22Rv1 (cell line): Measurements from ENCODE around the gene PARP3.

ENCODE experiments used
- H3K27ac ChIP-seq: fragments of 450-650 bp; 2 replicates; pipeline ENCODE4 v1.5.1; 2017
- ZFX ChIP-seq: fragments of 450-650 bp; IDR thresholded peaks from 2 replicates; pipeline ENCODE4 v1.6.1; 2017; ENCODE audit warnings: antibody characterized with exemption, borderline replicate concordance
- TF ChIP-seq, protein P1 (sequence below): fragments of 450-650 bp; IDR thresholded peaks from 2 replicates; pipeline ENCODE4 v1.5.1; 2017; ENCODE audit warnings: mild to moderate bottlenecking

Gene PARP3

DNA sequence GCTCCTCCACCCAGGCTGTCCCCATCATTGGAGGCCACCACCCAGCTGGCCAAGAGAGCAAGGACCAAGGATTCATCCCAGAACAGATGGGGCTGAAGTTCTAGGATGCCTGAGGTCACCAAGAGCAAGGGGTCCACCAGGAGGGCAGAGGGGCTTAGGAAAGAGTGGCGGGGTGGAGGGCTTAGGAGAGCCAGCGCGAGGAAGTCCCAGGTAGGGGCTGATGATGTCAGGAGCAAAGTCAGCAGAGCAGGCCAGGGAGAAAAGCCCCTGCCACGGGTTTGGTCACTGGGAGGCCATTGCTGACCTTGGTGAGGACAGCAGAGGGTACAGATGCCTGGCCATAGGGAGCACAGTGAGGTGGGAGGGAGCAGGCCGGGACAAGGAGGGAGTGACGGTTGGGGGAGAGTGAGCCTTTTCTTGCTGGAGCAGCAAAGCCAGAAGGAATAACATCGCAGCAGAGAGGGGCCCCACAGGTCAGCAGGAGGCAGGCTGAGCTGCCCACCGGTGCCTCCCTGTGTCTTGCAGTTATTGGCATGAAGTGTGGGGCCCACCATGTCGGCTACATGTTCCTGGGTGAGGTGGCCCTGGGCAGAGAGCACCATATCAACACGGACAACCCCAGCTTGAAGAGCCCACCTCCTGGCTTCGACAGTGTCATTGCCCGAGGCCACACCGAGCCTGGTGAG lies 5.2 kb downstream of the PARP3 start:
- no peak overlapping the region for H3K27ac ChIP-seq

DNA sequence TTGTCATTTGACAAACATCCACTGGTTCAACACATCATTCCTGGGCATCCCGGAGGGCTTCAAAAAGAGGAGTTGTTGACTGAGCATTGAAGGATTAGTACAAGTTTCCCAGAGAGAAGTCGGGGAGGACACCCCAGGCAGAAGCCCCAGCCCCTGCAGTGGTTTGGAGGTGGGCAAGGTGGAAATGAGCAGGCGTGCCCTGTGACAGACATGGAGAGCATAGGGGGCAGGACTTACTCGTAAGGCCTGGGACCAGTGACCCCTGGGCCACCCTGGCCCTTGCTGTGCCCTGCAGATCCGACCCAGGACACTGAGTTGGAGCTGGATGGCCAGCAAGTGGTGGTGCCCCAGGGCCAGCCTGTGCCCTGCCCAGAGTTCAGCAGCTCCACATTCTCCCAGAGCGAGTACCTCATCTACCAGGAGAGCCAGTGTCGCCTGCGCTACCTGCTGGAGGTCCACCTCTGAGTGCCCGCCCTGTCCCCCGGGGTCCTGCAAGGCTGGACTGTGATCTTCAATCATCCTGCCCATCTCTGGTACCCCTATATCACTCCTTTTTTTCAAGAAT lies 5.9 kb downstream of the PARP3 start:
- H3K27ac ChIP-seq: no peak overlapping the region
- TF ChIP-seq, protein P1, sequence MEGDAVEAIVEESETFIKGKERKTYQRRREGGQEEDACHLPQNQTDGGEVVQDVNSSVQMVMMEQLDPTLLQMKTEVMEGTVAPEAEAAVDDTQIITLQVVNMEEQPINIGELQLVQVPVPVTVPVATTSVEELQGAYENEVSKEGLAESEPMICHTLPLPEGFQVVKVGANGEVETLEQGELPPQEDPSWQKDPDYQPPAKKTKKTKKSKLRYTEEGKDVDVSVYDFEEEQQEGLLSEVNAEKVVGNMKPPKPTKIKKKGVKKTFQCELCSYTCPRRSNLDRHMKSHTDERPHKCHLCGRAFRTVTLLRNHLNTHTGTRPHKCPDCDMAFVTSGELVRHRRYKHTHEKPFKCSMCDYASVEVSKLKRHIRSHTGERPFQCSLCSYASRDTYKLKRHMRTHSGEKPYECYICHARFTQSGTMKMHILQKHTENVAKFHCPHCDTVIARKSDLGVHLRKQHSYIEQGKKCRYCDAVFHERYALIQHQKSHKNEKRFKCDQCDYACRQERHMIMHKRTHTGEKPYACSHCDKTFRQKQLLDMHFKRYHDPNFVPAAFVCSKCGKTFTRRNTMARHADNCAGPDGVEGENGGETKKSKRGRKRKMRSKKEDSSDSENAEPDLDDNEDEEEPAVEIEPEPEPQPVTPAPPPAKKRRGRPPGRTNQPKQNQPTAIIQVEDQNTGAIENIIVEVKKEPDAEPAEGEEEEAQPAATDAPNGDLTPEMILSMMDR: no peak
- no peak for TF ChIP-seq ZFX

More for the DNA sequence above, 5.2 kb downstream of the PARP3 start:
- TF ChIP-seq ZFX: no peak
- TF ChIP-seq, protein P1: no peak

DNA sequence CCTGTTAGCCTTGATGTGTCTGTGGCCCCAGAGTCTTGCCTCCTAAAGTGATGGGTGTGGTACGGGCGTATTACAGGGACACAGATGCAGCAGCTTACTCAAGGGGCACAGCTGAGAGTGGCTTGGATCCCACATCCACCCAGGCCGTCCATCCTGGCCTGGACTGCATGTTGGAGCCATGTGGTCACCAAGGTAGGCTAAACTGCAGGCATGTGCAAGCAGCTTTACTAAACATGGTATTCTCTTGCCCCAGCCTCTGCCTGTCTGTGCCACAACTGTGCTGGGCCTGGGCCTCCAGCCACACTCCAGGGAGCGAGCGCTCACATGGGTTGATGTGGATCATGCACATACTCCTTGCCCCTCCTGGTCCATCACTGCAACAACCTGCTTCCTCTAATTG lies 7.0 kb downstream of the PARP3 start:
- TF ChIP-seq, protein P1: no peak
- no peak for TF ChIP-seq ZFX

DNA sequence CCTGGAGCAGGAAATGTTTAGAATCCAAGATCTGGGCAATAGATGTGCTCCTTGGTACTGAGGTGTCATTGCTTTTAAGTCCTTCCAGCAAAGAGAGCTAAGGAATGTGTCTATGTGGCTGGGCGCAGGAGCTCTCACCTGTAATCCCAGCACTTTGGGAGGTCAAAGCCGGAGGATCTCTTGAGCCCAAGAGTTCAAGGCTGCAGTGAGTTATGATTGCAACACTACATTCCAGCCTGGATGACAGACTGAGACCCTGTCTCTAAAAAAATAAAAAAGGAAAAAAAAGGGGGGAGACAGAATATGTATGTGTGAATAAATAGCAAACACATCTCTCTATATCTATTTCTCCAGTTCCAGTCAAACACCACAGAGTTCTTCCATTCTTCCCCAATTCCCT lies 8.7 kb downstream of the PARP3 start:
- H3K27ac ChIP-seq: no peak overlapping the region
- TF ChIP-seq, protein P1: no peak
- no peak for TF ChIP-seq ZFX

More for the DNA sequence above, 7.0 kb downstream of the PARP3 start:
- H3K27ac ChIP-seq: no peak overlapping the region

DNA sequence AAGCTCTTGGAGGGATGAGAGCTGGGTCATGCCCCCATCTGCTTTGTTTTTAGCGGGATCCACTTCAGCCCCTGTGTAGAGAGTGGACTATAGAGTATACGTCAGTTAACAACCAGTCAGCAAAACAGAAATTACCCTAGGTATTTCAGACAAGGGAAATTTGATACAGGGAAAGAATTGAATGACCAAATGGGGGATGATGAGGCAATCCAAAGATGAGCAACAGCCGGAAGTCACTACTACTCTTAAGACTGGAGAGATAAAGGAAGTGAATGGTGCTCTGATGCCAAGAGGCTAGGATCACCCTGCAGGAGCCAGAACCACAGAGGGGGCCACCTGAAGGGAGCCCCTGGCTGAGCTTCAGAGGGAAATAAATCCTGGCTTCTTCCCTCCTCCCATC lies 11.3 kb downstream of the PARP3 start:
- TF ChIP-seq, protein P1: no peak
- no peak for TF ChIP-seq ZFX
- no peak overlapping the region for H3K27ac ChIP-seq

DNA sequence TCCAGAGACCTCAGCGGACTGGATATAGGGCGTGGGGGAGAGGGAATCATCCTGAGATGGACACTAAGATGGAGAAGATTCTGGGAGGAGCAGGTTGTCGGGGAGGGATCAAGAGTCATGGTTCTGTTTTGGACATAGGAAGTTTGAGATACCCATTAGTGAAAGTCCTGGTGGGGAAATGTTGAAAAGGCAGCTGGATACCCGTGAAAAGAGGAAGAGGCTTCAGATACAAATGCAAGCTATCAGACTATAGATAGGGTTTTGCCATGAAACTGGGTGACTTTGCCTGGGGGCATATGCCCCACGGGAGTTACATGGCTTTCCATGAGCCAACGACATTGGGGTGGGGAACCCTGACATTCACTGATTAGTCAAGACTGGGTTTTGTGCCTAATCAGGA lies 11.9 kb downstream of the PARP3 start:
- TF ChIP-seq ZFX: no peak
- TF ChIP-seq, protein P1: no peak

DNA sequence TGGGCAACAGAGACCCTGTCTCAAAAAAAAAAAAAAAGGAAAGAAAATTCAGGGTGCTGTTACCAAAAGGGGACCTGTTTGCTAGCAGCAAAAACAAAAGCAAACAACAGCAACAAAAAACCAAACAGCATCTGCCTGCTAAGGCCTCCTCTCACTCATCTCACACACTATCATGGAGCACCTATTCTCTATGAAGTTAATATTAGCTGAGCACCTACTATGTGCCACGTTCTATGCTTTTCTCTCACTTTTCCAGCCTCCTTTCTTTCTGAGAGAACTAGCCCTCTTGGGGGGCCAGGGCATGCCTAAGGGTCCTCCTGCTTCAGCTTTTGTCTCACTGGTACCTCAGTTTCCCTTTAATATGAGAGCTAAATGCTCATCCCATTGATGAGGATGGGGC lies 12.6 kb downstream of the PARP3 start:
- H3K27ac ChIP-seq: no peak overlapping the region
- TF ChIP-seq, protein P1: no peak
- TF ChIP-seq ZFX: no peak

More for the DNA sequence above, 11.9 kb downstream of the PARP3 start:
- H3K27ac ChIP-seq: no peak overlapping the region
